ENCODE data around the gene TRIM69.
A peak's percentile ranks its signal among the peaks of the same experiment; 100 is the strongest.
"Not testable (repeated sequence)": the region's sequence is repeated elsewhere in the genome, so short reads cannot be mapped to it uniquely, and the experiment has no call there.

TRIM69 gene

DNA sequence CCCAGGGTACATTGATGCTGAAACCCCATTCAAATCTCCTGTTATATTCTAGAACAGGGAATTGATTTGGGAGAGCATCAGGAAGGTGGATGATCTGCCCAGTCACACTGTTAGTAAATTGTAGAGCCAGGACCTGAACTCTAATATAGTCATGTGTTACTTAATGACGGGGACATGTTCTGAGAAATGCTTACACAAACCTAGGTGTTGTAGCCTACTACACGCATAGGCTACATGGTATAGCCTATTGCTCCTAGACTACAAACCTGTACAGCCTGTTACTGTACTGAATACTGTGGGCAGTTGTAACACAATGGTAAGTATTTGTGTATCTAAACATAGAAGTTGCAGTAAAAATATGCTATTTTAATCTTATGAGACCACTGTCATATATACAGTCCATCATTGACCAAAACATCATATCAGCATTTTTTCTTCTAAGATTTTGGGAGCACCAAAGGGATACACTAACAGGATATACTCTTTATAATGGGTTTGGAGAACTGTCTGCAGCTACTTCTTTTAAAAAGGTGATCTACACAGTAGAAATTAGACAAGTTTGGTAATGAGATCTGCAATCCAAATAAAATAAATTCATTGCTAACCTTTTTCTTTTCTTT lies 19.2 kb upstream of the TRIM69 start:
- DNase-seq = no peak

DNA sequence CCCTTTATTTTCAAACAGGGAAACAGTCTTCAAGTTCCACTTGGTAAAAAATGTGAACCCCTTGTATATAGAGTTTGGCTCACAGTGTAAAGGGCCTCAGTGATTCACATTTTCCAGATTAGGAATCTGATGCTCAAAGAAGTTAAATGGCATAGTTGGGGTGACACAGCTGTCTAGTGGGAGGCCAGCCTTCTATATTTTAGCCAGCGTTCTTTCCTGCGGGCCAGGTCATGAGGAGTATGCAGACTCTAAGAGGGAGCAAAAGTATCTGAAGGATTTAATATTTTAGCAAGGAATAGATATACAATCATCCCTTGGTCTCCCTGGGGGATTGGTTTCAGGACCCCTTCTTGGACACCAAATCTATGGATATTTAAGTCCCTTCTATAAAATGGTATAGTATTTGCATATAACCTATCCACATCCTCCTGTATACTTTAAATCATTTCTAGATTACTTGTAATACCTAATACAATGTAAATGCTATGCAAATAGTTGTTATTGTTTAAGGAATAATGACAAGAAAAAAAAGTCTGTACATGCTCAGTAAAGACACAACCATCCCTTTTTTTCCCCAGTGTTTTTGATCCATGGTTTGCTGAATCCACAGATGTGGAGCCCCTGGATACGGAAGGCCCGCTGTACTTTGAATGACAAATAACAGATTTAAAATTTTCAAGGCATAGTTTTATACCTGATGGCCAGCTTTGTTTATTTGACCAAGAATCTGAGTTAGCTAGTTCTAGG lies 18.0 kb upstream of the TRIM69 start:
- DNase-seq = no peak

DNA sequence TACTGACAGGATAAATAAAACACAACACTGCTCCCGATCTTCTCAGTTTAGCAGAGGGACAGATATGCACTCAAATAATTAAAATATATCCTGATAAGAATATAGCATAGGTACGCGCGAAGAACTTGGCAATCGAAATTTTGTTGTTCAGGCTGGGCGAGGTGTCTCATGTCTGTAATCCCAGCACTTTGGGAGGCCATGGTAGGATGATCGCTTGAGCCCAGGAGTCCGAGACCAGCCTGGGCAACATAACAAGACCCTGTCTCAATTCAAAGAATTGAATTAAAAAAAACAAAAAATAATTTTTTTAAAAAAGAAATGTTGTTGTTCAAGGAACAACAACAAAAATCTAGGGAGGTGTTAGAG lies 17.4 kb upstream of the TRIM69 start:
- no peak for DNase-seq

DNA sequence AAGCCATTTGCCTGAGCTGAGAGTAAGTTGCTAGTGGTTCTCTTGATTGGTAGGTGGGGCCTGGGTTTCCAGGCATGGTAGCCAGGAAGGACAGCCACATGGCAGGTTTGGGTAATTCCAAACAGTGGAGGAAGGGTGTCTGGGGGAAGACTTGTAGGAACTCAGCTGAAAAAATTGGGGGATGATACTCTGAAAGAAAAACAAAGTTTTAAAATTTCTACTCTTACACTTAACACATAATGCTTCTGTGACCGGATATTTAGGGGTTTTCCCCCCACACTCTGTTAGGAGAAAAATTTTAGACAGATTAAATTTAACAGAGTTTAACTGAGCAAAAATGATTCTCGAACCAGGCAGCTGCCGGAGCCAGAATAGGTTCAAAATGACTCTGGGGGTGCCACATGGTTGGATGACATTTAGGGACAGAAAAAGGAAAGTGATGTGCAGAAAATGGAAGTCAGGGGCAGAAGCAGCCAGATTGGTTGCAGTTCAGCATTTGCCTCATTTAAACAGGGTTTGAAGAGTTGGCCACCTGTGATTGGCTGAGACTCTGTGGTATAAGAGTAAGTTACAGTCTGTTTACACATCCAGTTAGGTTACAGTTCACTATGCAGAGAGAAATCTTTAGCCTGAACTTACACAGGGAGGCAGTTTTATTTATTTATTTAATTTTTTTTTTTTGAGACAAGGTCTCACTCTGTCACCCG lies 16.9 kb upstream of the TRIM69 start:
- no peak for DNase-seq

DNA sequence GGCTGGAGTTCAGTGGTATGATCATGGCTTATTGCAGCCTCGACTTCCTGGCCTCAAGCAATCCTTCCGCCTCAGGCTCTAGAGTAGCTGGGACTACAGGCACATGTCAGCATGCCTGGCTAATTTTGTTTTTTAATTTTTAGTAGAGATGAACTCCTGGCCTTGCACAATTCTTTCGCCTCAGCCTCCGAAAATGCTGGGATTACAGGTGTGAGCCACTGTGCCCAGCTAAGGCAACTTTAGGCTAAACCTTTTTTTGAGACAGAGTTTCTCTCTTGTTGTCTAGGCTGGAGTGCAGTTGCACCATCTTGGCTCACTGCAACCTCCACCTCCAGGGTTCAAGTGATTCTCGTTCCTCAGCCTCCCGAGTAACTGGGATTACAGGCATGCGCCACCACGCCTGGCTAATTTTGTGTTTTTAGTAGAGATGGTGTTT lies 16.3 kb upstream of the TRIM69 start:
- DNase-seq = not testable (repeated sequence)

DNA sequence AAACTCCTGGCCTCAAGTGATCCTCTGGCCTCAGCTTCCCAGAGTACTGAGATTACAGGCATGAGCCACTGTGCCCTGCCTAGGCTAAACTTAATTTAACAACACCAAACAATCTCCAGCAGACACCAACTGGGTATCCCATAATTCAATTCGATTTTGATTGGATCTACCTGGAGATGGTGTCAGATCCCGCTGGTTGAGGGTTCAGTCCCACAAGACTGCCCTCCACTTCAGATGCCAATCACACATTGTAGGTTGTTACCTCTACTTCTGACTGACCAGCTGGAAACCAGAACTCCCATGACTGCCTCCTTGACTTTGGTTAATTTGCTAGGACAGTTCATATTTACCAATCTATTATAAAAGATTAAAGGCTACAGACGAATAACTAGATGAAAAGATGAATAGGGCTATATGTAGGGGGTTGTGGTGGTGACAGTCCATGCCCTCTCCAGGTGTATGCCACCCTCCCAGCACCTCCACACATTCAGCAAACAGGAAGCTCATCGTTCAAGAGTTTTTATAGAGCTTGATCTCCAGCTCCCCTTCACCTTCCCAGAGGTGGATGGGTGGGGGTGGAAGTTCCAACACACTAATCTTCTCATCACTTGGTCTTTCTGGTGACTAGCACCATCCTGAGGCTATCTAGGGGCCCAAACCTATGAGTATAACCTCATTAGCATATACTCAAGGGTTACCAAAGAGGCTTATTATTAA lies 15.7 kb upstream of the TRIM69 start:
- DNase-seq = no peak

DNA sequence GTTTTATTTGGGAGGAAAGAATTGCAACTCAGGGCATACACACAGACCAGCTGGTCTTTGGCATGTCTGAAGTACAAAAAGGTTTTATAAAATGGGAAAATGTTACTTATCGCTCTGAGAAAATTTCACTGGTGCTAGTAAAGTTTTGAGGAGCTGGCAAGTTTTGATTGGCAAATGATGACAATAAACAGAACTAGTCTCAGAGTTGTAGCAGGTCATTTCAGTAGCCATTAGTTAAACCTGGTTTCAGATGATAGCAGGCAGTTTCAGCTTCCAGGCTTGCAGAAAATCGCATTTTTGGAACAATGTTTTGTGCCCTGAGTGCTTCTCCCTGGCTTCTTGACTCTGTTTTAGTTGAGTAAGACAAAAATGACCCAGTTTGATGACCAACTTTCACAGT lies 14.3 kb upstream of the TRIM69 start:
- DNase-seq = no peak

DNA sequence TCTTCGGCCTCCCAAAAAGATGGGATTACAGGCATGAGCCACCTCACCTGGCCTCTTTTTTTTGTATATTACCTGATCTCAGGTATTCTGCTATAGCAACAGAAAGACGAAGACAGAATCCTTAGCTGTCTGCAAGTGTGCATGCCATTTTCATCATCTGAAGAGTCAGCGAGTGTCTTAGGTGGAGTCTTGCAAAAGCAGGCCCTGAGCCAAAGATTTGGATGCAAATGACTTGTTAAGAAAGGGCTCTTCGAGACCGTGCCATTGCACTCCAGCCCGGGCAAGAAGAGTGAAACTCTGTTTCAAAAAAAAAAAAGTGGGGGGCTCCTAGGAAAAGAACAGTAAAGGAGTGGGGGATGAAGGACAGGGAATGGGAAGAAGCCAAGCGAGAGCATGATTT lies 10.2 kb upstream of the TRIM69 start:
- no peak for DNase-seq

DNA sequence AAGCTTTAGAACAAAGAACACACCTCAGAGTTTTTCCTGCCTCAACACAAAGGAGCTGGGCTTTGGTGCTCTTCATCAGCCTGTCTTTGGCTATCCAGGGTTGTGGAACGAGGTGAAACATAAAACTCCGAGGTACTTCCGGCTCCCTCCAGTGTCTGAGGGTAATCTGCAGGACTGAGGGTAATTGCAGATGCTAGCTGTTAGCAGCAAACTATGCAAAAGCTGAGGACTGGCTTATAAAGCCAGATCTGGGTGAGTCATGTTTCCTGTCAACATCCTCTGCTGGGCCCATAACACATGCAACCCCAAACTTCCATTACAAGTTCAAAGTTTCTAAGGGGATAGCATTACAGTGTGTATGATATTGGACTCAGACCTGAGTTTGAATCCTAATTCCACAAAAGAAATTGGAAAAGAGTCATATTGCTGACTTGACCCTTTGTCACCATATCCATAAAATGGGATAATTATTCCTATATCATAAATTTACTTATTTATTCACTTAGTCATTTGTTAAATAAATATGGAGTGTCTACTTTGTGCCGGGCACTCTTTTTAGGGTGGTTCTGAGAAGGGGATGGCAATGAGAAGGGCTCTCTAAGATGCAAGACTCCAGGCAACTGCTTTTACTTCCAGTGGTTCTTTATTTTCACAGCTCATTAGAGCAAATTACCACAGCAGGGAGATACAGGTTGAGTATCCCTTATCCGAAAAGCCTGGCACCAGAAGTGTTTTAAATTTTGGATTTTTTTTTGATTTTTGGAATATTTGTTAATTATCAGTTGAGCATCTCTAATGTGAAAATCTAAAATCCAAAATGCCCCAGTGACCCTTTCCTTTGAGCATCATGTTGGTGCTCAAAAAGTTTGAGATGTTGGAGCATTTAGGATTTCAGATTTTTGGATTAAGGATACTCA lies 9.5 kb upstream of the TRIM69 start:
- peak; percentile 19 to 79 for DNase-seq

DNA sequence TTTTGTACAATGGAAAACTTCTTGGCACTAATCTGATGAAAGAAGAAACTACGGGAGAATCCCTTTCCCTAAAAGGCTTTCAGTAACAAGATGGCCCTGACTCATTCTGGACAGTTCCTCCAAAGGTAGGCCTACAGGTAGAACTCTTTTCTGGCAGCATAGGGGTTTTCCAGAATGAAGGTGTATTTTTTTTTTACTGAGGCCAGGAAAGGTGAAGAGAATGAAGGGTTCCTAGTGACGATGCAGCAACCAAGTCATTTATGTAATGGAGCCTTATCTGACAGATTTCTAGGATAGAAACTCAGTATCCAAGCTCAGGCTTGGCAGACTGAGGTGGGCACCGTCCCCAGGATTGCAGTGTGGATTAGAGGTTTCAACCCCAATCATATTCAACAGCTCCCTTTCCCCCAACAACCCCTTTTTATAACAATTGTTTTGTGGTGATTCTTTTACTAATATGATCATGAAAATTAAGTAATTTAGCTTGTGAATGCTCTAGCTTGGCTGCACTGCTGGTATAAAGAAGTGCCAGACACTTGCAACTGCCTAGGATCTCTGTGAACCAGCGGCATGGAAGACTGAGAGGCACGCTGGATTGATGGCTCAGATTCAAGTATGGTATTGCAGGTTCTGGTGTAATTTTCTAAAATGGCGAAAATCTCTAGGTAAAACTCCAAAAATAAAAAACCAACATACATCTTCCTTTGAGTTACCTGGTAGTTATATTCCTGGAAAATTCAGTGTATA lies 8.7 kb upstream of the TRIM69 start:
- DNase-seq = no peak

DNA sequence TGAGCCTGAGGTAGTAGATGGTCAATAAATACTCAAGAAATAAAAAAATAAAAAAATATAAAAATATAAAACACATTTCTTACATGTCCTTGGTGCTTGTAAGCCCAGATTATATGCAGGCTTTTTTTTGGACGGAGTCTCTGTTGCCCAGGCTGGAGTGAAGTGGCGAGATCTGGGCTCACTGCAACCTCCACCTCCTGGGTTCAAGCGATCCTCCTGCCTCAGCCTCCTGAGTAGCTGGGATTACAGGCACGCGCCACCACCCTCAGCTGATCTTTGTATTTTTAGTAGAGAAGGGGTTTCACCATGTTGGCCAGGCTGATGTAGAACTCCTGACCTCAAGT lies 8.1 kb upstream of the TRIM69 start:
- DNase-seq = not testable (repeated sequence)

DNA sequence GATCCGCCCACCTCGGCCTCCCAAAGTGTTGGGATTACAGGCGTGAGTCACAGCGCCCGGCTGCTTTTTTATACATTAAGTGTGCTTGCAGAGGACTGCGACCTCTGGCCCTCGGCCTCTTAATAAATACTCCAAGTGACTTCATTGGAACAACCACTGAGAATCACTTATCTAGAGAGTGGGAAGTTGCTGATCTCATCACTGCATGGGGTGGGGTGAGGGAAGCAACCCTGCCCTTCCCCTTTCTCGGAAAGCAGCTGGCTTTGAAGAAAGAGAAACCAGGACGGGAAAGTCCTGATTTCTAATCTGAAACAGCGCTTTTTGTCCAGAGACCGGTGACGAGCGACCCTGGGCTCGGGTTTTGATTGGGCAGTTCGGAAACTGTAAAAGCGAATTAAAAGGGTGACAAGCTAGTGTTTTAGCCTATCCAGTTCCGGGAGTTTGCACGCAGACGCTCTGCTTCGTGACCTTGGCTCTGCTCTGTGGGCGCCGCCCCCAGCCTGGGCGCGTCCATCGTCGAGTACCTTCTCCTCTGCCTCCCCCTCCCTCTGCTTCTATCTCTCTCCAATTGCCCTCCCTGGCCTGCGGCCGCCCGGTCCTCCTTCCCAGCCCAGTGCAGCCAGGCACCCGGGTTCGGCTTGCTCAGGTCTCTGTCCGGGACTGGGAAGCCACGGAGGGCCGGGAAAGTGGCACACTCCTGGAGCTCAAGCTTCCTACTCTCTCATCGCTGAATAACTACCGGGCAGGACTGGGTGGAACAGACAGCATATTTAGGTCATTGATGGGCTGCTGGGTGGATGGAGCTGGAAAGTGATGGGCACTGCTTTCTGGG lies 7.5 kb upstream of the TRIM69 start:
- peak; percentile 88 to 96 for DNase-seq

DNA sequence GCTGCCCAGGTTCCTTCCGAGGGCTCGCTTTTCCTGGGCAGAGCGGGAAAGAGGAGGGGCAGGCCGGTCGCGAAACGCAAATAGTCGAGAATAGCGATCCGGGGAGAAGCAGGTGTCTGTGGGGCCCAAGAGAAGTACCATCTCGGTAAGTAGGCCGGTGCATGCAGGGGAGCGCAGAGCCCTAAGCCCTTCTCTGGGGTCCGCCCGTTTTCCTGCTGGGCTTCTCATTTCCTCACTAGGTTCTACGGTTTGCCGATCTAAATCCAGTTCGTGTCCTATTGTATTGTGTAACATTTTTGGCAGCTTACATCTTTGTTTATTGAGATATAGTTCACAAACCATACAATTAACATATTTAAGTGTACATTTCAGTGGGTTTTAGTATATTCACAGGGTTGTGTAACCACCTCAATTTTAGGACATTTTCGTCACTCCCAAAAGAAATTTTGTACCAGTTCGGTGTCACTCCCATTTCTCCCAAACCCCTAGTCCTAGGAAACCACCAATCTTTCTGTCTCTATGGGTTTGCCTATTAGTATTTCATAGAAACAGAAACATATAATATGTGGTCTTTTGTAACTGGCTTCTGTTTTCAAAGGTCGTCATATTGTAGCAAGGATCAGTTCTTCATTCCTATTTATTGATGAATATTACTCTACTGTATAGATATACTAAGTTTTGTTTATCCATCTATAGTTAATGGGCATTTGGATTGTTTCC lies 6.8 kb upstream of the TRIM69 start:
- DNase-seq = peak in 1 of 2 experiments; percentile 31

DNA sequence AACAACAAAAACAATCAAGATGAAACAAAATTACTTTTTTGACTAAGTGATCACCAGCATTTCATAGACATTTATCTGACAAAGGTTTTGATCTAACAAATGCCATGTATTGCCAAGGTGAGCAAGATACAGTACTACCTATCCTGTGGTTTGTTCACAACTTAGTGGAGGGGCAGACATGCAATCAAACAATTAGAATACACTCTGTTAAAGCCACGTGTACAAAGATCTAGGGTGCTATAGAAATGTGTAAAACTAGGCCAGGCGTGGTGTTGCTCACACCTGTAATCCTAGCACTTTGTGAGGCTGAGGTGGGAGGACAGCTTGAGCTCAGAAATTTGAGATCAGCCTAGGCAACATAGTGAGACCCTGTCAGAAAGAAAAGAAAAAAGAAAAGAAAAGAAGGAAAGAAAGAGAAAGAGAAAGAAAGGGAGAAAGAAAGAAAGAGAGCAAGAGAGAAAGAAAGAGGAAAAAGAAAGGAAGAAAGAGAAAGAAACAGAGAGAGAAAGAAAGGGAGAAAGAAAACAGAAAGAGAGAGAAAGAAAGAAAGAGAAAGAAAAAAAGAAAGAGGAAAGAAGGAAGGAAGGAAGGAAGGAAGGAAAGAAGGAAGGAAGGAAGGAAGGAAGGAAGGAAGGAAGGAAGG lies 1.4 kb upstream of the TRIM69 start:
- no peak for DNase-seq

DNA sequence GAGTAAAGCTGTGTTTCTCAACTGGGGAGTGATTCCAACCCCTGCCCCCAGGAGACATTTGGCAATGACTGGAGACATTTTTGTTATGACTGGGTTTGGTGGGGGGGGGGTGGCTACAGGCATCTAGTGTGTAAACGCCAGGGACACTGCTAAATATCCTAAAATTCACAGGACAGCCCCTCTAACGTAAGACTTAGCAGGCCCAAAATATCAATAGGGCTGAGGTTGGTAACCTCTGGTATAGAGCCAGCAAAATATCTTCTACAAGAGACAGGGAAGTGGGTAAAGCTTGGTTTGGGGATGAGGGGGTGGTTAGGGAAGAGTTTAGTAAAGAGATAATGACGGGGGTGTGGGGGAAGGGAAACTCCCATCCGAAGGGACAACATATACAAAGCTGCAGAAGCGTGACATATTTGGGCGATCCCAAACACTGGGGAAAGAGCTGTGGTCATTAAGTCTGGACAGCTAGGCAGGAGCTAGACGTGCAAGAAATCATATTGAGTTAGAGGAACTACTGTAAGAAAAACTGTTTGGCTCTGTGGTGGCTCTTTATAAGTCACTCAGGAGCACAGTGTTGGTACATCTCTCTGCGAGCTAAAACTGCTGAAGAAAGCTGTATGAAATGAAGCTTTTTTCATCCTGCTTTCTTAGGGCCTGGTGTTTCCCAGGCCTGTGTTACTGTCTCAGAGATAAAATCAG lies 697 bp upstream of the TRIM69 start:
- no peak for DNase-seq

DNA sequence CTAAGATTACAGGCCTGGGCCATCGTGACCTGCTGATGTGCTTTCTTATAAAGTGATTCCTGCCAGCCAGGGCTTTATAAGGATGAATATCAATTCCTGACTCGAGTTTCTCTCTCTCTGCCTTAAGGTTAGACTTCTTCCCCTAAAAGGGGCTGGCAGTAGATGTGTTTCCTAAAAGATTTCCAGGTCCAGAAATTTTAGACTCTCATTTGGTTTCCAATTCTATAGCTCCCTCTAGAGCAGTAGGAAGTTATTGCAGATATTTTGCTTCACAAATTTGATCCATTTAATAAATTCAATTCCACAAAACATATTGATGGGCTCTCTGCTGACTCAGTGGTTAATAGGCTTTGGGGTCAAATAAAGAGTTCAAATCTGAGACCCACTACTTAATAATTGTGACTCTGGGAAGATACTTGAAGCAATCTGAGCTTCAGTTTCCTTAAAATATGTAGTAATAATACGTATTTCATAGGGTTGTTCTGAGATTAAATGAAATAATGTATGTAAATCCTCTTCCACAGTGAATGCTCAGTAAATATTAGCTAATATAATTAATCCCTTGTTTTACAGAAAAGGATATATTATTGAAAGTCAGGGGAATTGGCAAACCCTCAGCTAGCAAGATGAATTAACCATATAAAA lies 2.1 kb downstream of the TRIM69 start:
- DNase-seq = peak in 1 of 2 experiments; percentile 28

DNA sequence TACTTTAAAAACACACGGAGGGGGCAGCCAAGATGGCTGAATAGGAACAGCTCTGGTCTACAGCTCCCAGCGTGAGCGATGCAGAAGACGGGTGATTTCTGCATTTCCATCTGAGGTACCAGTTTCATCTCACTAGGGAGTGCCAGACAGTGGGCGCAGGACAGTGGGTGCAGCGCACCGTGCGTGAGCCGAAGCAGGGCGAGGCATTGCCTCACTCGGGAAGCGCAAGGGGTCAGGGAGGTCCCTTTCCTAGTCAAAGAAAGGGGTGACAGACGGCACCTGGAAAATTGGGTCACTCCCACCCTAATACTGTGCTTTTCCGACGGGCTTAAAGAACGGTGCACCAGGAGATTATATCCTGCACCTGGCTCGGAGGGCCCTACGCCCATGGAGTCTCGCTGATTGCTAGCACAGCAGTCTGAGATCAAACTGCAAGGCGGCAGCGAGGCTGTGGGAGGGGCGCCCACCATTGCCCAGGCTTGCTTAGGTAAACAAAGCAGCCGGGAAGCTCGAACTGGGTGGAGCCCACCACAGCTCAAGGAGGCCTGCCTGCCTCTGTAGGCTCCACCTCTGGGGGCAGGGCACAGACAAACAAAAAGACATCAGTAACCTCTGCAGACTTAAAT lies 3.0 kb downstream of the TRIM69 start:
- DNase-seq = not testable (repeated sequence)

DNA sequence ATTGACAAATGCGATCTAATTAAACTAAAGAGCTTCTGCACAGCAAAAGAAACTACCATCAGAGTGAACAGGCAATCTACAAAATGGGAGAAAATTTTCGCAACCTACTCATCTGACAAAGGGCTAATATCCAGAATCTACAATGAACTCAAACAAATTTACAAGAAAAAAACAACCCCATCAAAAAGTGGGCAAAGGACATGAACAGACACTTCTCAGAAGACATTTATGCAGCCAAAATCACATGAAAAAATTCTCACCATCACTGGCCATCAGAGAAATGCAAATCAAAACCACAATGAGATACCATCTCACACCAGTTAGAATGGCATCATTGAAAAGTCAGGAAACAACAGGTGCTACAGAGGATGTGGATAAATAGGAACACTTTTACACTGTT lies 7.1 kb downstream of the TRIM69 start:
- not testable (repeated sequence) for DNase-seq
